A549 (cell line): Measurements from ENCODE around the gene FGF8.

Experiments used
- EHMT2 ChIP-seq: fragments of 200-600 bp; sonication (generic); IDR thresholded peaks from 2 replicates; pipeline ENCODE4 v1.6.1; 2016; ENCODE audit warnings: antibody characterized with exemption, low read depth, mild to moderate bottlenecking, moderate library complexity
- EP300 ChIP-seq, 2 experiments: fragments of >200 bp; sonication (Bioruptor Twin); formaldehyde crosslinking; IDR thresholded peaks; 2 replicates in 1 of 2; 3 replicates in 1 of 2; pipeline ENCODE4 v1.6.1; 2016 to 2017
- FOSL2 ChIP-seq, 2 experiments: fragments of 450-650 bp in 1 of 2; fragments of >200 bp in 1 of 2; sonication (Bioruptor Twin) in 1 of 2; formaldehyde crosslinking; IDR thresholded peaks; 2 replicates each; pipeline versions ENCODE4 v1.5.0 to v1.6.1; 2016 to 2020; ENCODE audit warnings: mild to moderate bottlenecking in 1 of 2, moderate library complexity in 1 of 2
- HOXA7 ChIP-seq: fragments of 250-450 bp; sonication (Bioruptor Pico); IDR thresholded peaks from 2 replicates; pipeline ENCODE4 v1.5.0; 2020; ENCODE audit warnings: mild to moderate bottlenecking, moderate library complexity
- JUN ChIP-seq, 2 experiments: fragments of >200 bp; sonication (Bioruptor Twin); formaldehyde crosslinking; IDR thresholded peaks; 2 replicates in 1 of 2; 3 replicates in 1 of 2; pipeline ENCODE4 v1.6.1; 2016 to 2017
- JUNB ChIP-seq: fragments of >200 bp; sonication (Bioruptor Twin); formaldehyde crosslinking; IDR thresholded peaks from 2 replicates; pipeline ENCODE4 v1.6.1; 2016
- RCOR1 ChIP-seq: fragments of 150-350 bp; IDR thresholded peaks from 2 replicates; pipeline ENCODE4 v1.6.1; 2014; ENCODE audit warnings: antibody characterized with exemption, low read length, low read depth
- SMC3 ChIP-seq: fragments of >200 bp; sonication (Bioruptor Twin); formaldehyde crosslinking; IDR thresholded peaks from 3 replicates; pipeline ENCODE4 v1.6.1; 2018; ENCODE audit warnings: inconsistent platforms
- TF ChIP-seq, protein P1 (sequence below): fragments of >200 bp; sonication (Bioruptor Twin); formaldehyde crosslinking; IDR thresholded peaks from 3 replicates; pipeline ENCODE4 v1.5.1; 2016
- TF ChIP-seq, protein P2 (sequence below): IDR thresholded peaks from 2 replicates; pipeline ENCODE4 v1.6.1; 2012
- TF ChIP-seq, protein P3 (sequence below): fragments of 450-650 bp; IDR thresholded peaks from 2 replicates; pipeline ENCODE4 v1.6.1; 2014; ENCODE audit warnings: antibody characterized with exemption
- TF ChIP-seq, protein P4 (sequence below): fragments of 200-600 bp; sonication (generic); IDR thresholded peaks from 2 replicates; pipeline ENCODE4 v1.6.1; 2016; ENCODE audit warnings: antibody characterized with exemption, mild to moderate bottlenecking, moderate library complexity

DNA sequence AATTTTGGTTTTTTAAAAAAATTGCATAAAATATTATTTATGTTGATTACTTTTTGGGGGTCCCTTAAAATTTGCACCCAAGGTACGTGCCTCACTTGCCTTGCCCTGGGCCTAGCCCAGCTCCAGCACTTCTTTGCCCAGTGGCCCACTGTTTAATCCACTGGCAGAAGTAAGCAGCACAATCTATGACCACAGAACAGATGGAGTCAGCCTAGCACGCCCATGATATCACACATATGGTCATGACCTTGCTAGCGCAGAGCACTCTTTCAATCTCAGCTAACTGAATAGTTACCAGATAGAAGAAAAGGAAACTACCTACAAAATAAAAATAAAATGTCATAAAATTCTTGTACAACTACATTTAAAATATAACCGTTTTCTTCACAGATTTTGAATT is 36.7 kb upstream of the FGF8 start:
- TF ChIP-seq, protein P1, sequence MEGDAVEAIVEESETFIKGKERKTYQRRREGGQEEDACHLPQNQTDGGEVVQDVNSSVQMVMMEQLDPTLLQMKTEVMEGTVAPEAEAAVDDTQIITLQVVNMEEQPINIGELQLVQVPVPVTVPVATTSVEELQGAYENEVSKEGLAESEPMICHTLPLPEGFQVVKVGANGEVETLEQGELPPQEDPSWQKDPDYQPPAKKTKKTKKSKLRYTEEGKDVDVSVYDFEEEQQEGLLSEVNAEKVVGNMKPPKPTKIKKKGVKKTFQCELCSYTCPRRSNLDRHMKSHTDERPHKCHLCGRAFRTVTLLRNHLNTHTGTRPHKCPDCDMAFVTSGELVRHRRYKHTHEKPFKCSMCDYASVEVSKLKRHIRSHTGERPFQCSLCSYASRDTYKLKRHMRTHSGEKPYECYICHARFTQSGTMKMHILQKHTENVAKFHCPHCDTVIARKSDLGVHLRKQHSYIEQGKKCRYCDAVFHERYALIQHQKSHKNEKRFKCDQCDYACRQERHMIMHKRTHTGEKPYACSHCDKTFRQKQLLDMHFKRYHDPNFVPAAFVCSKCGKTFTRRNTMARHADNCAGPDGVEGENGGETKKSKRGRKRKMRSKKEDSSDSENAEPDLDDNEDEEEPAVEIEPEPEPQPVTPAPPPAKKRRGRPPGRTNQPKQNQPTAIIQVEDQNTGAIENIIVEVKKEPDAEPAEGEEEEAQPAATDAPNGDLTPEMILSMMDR, result no peak
- TF ChIP-seq, protein P2, sequence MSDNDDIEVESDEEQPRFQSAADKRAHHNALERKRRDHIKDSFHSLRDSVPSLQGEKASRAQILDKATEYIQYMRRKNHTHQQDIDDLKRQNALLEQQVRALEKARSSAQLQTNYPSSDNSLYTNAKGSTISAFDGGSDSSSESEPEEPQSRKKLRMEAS, result no peak
- TF ChIP-seq EHMT2 (no peak), FOSL2 (IDR thresholded peaks at IDR 0.05) (no peak), FOSL2 (CRISPR knock-in tag; IDR thresholded peaks at IDR 0.05) (no peak), JUN (IDR thresholded peaks at IDR 0.05) (no peak), EP300 (IDR thresholded peaks at IDR 0.05) (no peak), RCOR1 (no peak), JUNB (no peak), HOXA7 (CRISPR knock-in tag) (no peak), SMC3 (no peak)
- TF ChIP-seq, protein P3, sequence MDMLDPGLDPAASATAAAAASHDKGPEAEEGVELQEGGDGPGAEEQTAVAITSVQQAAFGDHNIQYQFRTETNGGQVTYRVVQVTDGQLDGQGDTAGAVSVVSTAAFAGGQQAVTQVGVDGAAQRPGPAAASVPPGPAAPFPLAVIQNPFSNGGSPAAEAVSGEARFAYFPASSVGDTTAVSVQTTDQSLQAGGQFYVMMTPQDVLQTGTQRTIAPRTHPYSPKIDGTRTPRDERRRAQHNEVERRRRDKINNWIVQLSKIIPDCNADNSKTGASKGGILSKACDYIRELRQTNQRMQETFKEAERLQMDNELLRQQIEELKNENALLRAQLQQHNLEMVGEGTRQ, result no peak
- TF ChIP-seq, protein P4, sequence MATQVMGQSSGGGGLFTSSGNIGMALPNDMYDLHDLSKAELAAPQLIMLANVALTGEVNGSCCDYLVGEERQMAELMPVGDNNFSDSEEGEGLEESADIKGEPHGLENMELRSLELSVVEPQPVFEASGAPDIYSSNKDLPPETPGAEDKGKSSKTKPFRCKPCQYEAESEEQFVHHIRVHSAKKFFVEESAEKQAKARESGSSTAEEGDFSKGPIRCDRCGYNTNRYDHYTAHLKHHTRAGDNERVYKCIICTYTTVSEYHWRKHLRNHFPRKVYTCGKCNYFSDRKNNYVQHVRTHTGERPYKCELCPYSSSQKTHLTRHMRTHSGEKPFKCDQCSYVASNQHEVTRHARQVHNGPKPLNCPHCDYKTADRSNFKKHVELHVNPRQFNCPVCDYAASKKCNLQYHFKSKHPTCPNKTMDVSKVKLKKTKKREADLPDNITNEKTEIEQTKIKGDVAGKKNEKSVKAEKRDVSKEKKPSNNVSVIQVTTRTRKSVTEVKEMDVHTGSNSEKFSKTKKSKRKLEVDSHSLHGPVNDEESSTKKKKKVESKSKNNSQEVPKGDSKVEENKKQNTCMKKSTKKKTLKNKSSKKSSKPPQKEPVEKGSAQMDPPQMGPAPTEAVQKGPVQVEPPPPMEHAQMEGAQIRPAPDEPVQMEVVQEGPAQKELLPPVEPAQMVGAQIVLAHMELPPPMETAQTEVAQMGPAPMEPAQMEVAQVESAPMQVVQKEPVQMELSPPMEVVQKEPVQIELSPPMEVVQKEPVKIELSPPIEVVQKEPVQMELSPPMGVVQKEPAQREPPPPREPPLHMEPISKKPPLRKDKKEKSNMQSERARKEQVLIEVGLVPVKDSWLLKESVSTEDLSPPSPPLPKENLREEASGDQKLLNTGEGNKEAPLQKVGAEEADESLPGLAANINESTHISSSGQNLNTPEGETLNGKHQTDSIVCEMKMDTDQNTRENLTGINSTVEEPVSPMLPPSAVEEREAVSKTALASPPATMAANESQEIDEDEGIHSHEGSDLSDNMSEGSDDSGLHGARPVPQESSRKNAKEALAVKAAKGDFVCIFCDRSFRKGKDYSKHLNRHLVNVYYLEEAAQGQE, result no peak
